Astrocyte (in vitro differentiated cells and primary cell): ENCODE measurements around the gene CFAP141.

Experiments
- CTCF ChIP-seq: IDR thresholded peaks from 2 replicates; pipeline ENCODE4 v1.5.1; 2011; ENCODE audit warnings: low read depth, mild to moderate bottlenecking, inconsistent platforms, low read length, moderate library complexity; ENCODE audit not compliant: insufficient read depth
- EZH2 ChIP-seq: IDR thresholded peaks from 2 replicates; pipeline ENCODE4 v1.6.1; 2012; ENCODE audit warnings: mild to moderate bottlenecking, low read length, inconsistent platforms; ENCODE audit not compliant: insufficient read depth

DNA sequence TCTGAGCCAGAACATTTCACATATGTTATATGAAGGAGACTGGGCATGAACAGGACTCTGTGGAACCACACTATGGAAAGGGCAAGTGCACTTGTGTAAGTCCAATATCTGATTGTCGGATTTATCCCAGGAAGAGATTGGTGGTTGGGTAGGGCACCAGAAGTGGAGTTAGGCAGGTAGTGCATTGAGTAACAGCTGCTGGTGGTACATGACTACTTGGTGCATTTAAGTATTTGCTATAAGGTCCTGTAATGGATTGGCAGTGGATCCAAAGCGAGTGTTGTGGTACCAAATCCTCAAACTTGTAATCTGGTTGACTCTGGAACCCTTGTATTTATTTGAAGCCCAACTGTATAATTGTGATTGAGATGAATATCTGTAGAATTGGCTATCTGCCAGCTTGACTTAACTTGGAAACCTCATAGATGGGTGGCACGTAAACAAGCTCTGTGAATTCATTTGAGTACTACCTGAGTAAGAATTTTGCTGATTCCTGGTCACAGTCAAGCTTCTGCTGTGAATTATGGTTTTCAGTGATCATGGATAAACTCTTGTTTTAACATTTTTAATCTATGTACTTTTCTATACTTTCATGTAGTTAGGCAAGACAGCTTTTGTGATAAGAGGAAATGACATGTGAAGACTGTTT is 35.7 kb upstream of the CFAP141 start:
- no peak for TF ChIP-seq CTCF
- TF ChIP-seq EZH2: no peak
